ENCODE data around the gene RNF212.

The RNF212 gene

GRCh38 chr4:1115528-1116293 is 2.3 kb upstream of the RNF212 start:
- no peak for DNase-seq

- DNase-seq, result no peak
Measured at GRCh38 chr4:1112821-1113182, 562 bp downstream of the RNF212 start.

GRCh38 chr4:1112174-1112820 is 1.1 kb downstream of the RNF212 start:
- no peak for DNase-seq

- no peak for DNase-seq
Measured at GRCh38 chr4:1111259-1111809, 2.0 kb downstream of the RNF212 start.

GRCh38 chr4:1109898-1110506 is 3.4 kb downstream of the RNF212 start:
- DNase-seq, result no peak

GRCh38 chr4:1109333-1109732 is 4.0 kb downstream of the RNF212 start:
- DNase-seq, result no peak

GRCh38 chr4:1105662-1106061 is 7.7 kb downstream of the RNF212 start:
- DNase-seq, result no peak

GRCh38 chr4:1105067-1105466 is 8.3 kb downstream of the RNF212 start:
- DNase-seq, result no peak

- DNase-seq, result no peak
Measured at GRCh38 chr4:1104647-1105046, 8.7 kb downstream of the RNF212 start.

- DNase-seq, result no peak
Measured at GRCh38 chr4:1099684-1100335, 13.6 kb downstream of the RNF212 start.

GRCh38 chr4:1099270-1099669 is 14.1 kb downstream of the RNF212 start:
- DNase-seq, result no peak

- DNase-seq, result no peak
Measured at GRCh38 chr4:1098311-1098925, 14.9 kb downstream of the RNF212 start.

GRCh38 chr4:1097553-1097952 is 15.8 kb downstream of the RNF212 start:
- no peak for DNase-seq

GRCh38 chr4:1096841-1097240 is 16.5 kb downstream of the RNF212 start:
- no peak for DNase-seq

- DNase-seq, result no peak
Measured at GRCh38 chr4:1094336-1094690, 19.1 kb downstream of the RNF212 start.

GRCh38 chr4:1093391-1094335 is 19.7 kb downstream of the RNF212 start:
- DNase-seq, result no peak

- no peak for DNase-seq
Measured at GRCh38 chr4:1092983-1093361, 20.4 kb downstream of the RNF212 start.

- DNase-seq, result no peak
Measured at GRCh38 chr4:1092026-1092982, 21.1 kb downstream of the RNF212 start.

- no peak for DNase-seq
Measured at GRCh38 chr4:1091561-1091995, 21.8 kb downstream of the RNF212 start.
